Esophagus squamous epithelium (tissue), 5 donors: ENCODE results near the gene DHH. TPM values are rescaled to one million over a fixed set of nuclear protein-coding genes. Genes with fewer than 3 reads are reported as not detected.

ENCODE experiments used
- DNase-seq: peaks from one replicate; lab custom pipeline; 2025; lab: John Stamatoyannopoulos, UW
- H3K27ac ChIP-seq, 4 donors: fragments of 200-600 bp; sonication (generic); one replicate each; pipeline ENCODE4 v1.5.1; 2016 to 2019; ENCODE audit warnings: mild to moderate bottlenecking in 1 of 4
- H3K27me3 ChIP-seq, 4 donors: fragments of 200-600 bp; sonication (generic); 1 replicate in 3 of 4; 2 replicates in 1 of 4; pipeline versions ENCODE4 v1.5.1 to v1.6.0; 2017 to 2021; ENCODE audit warnings: antibody characterized with exemption in 1 of 4
- H3K36me3 ChIP-seq, 3 donors: fragments of 200-600 bp; sonication (generic); one replicate each; pipeline ENCODE4 v1.5.1; 2016 to 2019
- H3K4me1 ChIP-seq, 3 donors: fragments of 200-600 bp; sonication (generic); one replicate each; pipeline ENCODE4 v1.5.1; 2017 to 2019
- H3K4me3 ChIP-seq, 4 donors: fragments of 200-600 bp; sonication (generic); 1 replicate in 3 of 4; 2 replicates in 1 of 4; pipeline ENCODE4 v1.5.1; 2016 to 2019; ENCODE audit warnings: mild to moderate bottlenecking in 2 of 4, moderate library complexity in 1 of 4
- H3K9me3 ChIP-seq, 3 donors: fragments of 200-600 bp; sonication (generic); one replicate each; pipeline ENCODE4 v1.5.1; 2016 to 2019
- CTCF ChIP-seq, 6 experiments: fragments of 450-650 bp in 4 of 6; fragments of 200-600 bp in 2 of 6; sonication (generic) in 2 of 6; IDR thresholded peaks; one replicate each; pipeline ENCODE4 v1.5.1; 2016 to 2019; ENCODE audit warnings: antibody characterized with exemption in 6 of 6, mild to moderate bottlenecking in 4 of 6, moderate library complexity in 4 of 6
- POLR2A ChIP-seq, 4 donors: fragments of 450-650 bp; IDR thresholded peaks; one replicate each; pipeline ENCODE4 v1.6.1; 2017; ENCODE audit warnings: antibody characterized with exemption in 4 of 4, mild to moderate bottlenecking in 4 of 4, moderate library complexity in 3 of 4
- WGBS, 2 donors: methylation state at CpG; one replicate each; pipeline ENCODE4 v1.1.5; 2018; 5-methylcytosine and 5-hydroxymethylcytosine counted together
- intact Hi-C: fragments of 100-400 bp; cut with DNase I; formaldehyde crosslinking; loops from one replicate; pipeline ENCODE4 v1.15.0; 2022
- total RNA-seq, 4 donors: library from RNA; depleted of rRNA; stranded (reverse); fragments of >200 nt; gene quantifications; one replicate each; pipeline ENCODE4 v1.1.0, GENCODE V29; 2016
- donor health status: DM: yes; HTN: yes; CAD: no.

The DHH gene
- total RNA-seq, 4 donors from 2014 or later = 0.19 to 0.31 (median 0.21) TPM; not detected in 1

GRCh38 chr12:49088932-49089330 is 5.7 kb downstream of the DHH start:
- H3K27me3 ChIP-seq = peaks cover 17 to 57% (median 33%) of the 10 kb centered on the region in 4 donors
- no peaks in the 10 kb centered on the region for H3K36me3 ChIP-seq
- H3K9me3 ChIP-seq = no peaks in the 10 kb centered on the region
- H3K4me3 ChIP-seq = no peak overlapping the region
- TF ChIP-seq CTCF (IDR thresholded peaks at IDR 0.05) (no peak), POLR2A (IDR thresholded peaks at IDR 0.05) (no peak)
- DNase-seq = no peak
- intact Hi-C loops = no loop called here
- H3K27ac ChIP-seq = no peak overlapping the region
- peaks cover 31 to 63% (median 53%) of the 10 kb centered on the region in 3 donors for H3K4me1 ChIP-seq
- WGBS, 2 donors = 28 to 80% methylated on average over 2 to 4 of the region's 6 CpGs

GRCh38 chr12:49088150-49088931 is 6.3 kb downstream of the DHH start:
- intact Hi-C loops = no loop called here
- Histone ChIP-seq H3K27ac (peak overlapping the region in 2 of 4 donors; percentile 2 to 22), H3K4me1 (peaks cover 27 to 57% (median 48%) of the 10 kb centered on the region in 3 donors), H3K9me3 (no peaks in the 10 kb centered on the region), H3K27me3 (peaks cover 15 to 51% (median 28%) of the 10 kb centered on the region in 4 donors), H3K4me3 (peak overlapping the region in 2 of 4 donors; percentile 11 to 49), H3K36me3 (no peaks in the 10 kb centered on the region)
- 5 to 6% methylated on average over 10 to 15 of the region's 18 CpGs for WGBS, 2 donors
- no peak for DNase-seq
- TF ChIP-seq CTCF (IDR thresholded peaks at IDR 0.05) (peak; percentile 82 to 87 (median 84)), POLR2A (IDR thresholded peaks at IDR 0.05) (no peak)

GRCh38 chr12:49086116-49086515 is 8.5 kb downstream of the DHH start:
- intact Hi-C loops = no loop called here
- no peak for DNase-seq
- Histone ChIP-seq H3K4me1 (peaks cover 14 to 36% (median 30%) of the 10 kb centered on the region in 3 donors), H3K36me3 (no peaks in the 10 kb centered on the region), H3K27ac (peak overlapping the region in 1 of 4 donors; percentile 42), H3K4me3 (no peak overlapping the region), H3K9me3 (no peaks in the 10 kb centered on the region), H3K27me3 (peaks cover 13 to 29% (median 15%) of the 10 kb centered on the region in 4 donors)
- 63 to 64% methylated on average over 3 of the region's 3 CpGs for WGBS, 2 donors
- TF ChIP-seq CTCF (IDR thresholded peaks at IDR 0.05) = no peak
- no peak for TF ChIP-seq POLR2A (IDR thresholded peaks at IDR 0.05)

- intact Hi-C loops = no loop called here
- Histone ChIP-seq H3K4me3 (no peak overlapping the region), H3K9me3 (no peaks in the 10 kb centered on the region), H3K27me3 (peaks cover under 1 to 12% (median 7%) of the 10 kb centered on the region in 4 donors), H3K4me1 (peaks cover 4 to 19% (median 13%) of the 10 kb centered on the region in 3 donors), H3K27ac (no peak overlapping the region), H3K36me3 (no peaks in the 10 kb centered on the region)
- no peak for DNase-seq
- no peak for TF ChIP-seq CTCF (IDR thresholded peaks at IDR 0.05)
- no peak for TF ChIP-seq POLR2A (IDR thresholded peaks at IDR 0.05)
- 92 to 93% methylated on average over 3 of the region's 3 CpGs for WGBS, 2 donors
Measured at GRCh38 chr12:49084438-49084837, 10.2 kb downstream of the DHH start.

- Histone ChIP-seq H3K27me3 (no peaks in the 10 kb centered on the region), H3K27ac (no peak overlapping the region), H3K36me3 (no peaks in the 10 kb centered on the region), H3K4me1 (no peaks in the 10 kb centered on the region), H3K4me3 (no peak overlapping the region), H3K9me3 (no peaks in the 10 kb centered on the region)
- intact Hi-C loops = no loop called here
- 73 to 80% methylated on average over 1 of the region's 1 CpG for WGBS, 2 donors
- DNase-seq = no peak
- TF ChIP-seq POLR2A (IDR thresholded peaks at IDR 0.05) = no peak
- no peak for TF ChIP-seq CTCF (IDR thresholded peaks at IDR 0.05)
Measured at GRCh38 chr12:49079793-49080192, 14.8 kb downstream of the DHH start.
